HepG2 (cell line): ENCODE data around the gene CMIP.

Experiments used
- ASH2L ChIP-seq: fragments of 300-600, 200-600 bp; sonication (generic); IDR thresholded peaks from 2 replicates; pipeline ENCODE4 v1.7.0; 2017; ENCODE audit warnings: low read depth, mild to moderate bottlenecking, moderate library complexity, mixed read lengths, low read length; ENCODE audit not compliant: insufficient read length
- JUNB ChIP-seq: sonication (generic); formaldehyde crosslinking; IDR thresholded peaks from 2 replicates; pipeline ENCODE4 v1.8.0; 2022; ENCODE audit warnings: missing genetic modification reagents, mild to moderate bottlenecking, borderline replicate concordance
- PBX3 ChIP-seq: sonication (generic); formaldehyde crosslinking; IDR thresholded peaks from 2 replicates; pipeline ENCODE4 v1.8.1; 2023; ENCODE audit warnings: missing genetic modification reagents, inconsistent platforms, borderline replicate concordance
- SMARCC2 ChIP-seq: fragments of 450-650 bp; IDR thresholded peaks from 2 replicates; pipeline ENCODE4 v1.6.1; 2017; ENCODE audit warnings: antibody characterized with exemption, mild to moderate bottlenecking
- SMARCE1 ChIP-seq: fragments of 450-650 bp; IDR thresholded peaks from 2 replicates; pipeline ENCODE4 v1.6.1; 2017; ENCODE audit warnings: borderline replicate concordance
- ZNF740 ChIP-seq: sonication (generic); formaldehyde crosslinking; IDR thresholded peaks from 2 replicates; pipeline ENCODE4 v1.4.0; 2020; ENCODE audit warnings: missing genetic modification reagents
- ZNF788 ChIP-seq: sonication (generic); formaldehyde crosslinking; IDR thresholded peaks from 2 replicates; pipeline ENCODE4 v1.5.0; 2020; ENCODE audit warnings: mild to moderate bottlenecking, missing genetic modification reagents, borderline replicate concordance

- TF ChIP-seq SMARCC2 (no peak), ASH2L (no peak), ZNF788 (no peak), PBX3 (CRISPR knock-in tag) (no peak), SMARCE1 (no peak), ZNF740 (CRISPR knock-in tag) (no peak), JUNB (CRISPR knock-in tag) (no peak)
Observed at GRCh38 chr16:81485824-81486539, 41.4 kb downstream of the CMIP start.
